WTC11 (cell line): Measurements from ENCODE around the gene TMEM250. TPM values are rescaled to one million over a fixed set of nuclear protein-coding genes. Genes with fewer than 3 reads are reported as not detected.

Source experiments
- ATAC-seq: fragments of 200-7000 bp; cut with Tn5 transposase; 2 replicates; pipeline ENCODE4 v1.10.0; 2021; ENCODE audit warnings: mild to moderate bottlenecking, moderate library complexity
- CTCF ChIA-PET: fragments of 300-600 bp; sonication (Branson Sonifier 250); formaldehyde crosslinking; loops from one replicate; lab custom pipeline; 2021; ENCODE audit warnings: antibody characterized with exemption; lab: Charles Lee
- POLR2A ChIA-PET: fragments of 350-600 bp; sonication (Branson Sonifier 250); formaldehyde crosslinking; loops from one replicate; lab custom pipeline; 2021; ENCODE audit warnings: antibody characterized with exemption; lab: Charles Lee
- DNase-seq: peaks from one replicate; pipeline ENCODE4 v3.0.0; 2021; ENCODE audit warnings: low spot score
- H3K27ac Mint-ChIP-seq: 2 replicates; pipeline ENCODE4 v1.8.0; 2021; ENCODE audit warnings: mixed read lengths
- H3K27me3 Mint-ChIP-seq: 2 replicates; pipeline ENCODE4 v1.8.0; 2021; ENCODE audit warnings: low read depth, mild to moderate bottlenecking, moderate library complexity, mixed read lengths
- H3K36me3 Mint-ChIP-seq: 2 replicates; pipeline ENCODE4 v1.8.0; 2021; ENCODE audit warnings: mixed read lengths
- H3K4me1 Mint-ChIP-seq: 2 replicates; pipeline ENCODE4 v1.8.0; 2022; ENCODE audit warnings: mixed read lengths
- H3K4me3 Mint-ChIP-seq: 2 replicates; pipeline ENCODE4 v1.8.0; 2021; ENCODE audit warnings: mild to moderate bottlenecking, moderate library complexity, mixed read lengths
- H3K9me3 Mint-ChIP-seq: 2 replicates; pipeline ENCODE4 v1.8.0; 2021; ENCODE audit warnings: mixed read lengths
- AR ChIP-seq: fragments of 250-450 bp; sonication (Bioruptor Pico); IDR thresholded peaks from 2 replicates; pipeline ENCODE4 v1.9.0; 2021; ENCODE audit warnings: mild to moderate bottlenecking
- CREB1 ChIP-seq: sonication (generic); formaldehyde crosslinking; IDR thresholded peaks from 2 replicates; pipeline ENCODE4 v1.8.0; 2023; ENCODE audit warnings: mild to moderate bottlenecking, missing genetic modification reagents
- CTCF ChIP-seq: fragments of 200-600 bp; IDR thresholded peaks from 2 replicates; pipeline ENCODE4 v1.8.0; 2022; ENCODE audit warnings: antibody characterized with exemption
- E2F1 ChIP-seq: sonication (generic); formaldehyde crosslinking; IDR thresholded peaks from 2 replicates; pipeline ENCODE4 v1.8.0; 2022; ENCODE audit warnings: mild to moderate bottlenecking, missing genetic modification reagents
- ELF4 ChIP-seq: sonication (generic); formaldehyde crosslinking; IDR thresholded peaks from 2 replicates; pipeline ENCODE4 v1.8.1; 2022; ENCODE audit warnings: low read depth, mild to moderate bottlenecking, moderate library complexity, missing genetic modification reagents
- GABPB1 ChIP-seq: sonication (generic); formaldehyde crosslinking; IDR thresholded peaks from 2 replicates; pipeline ENCODE4 v1.8.1; 2023; ENCODE audit warnings: mild to moderate bottlenecking, missing genetic modification reagents
- GTF2I ChIP-seq: fragments of 250-450 bp; sonication (Bioruptor Pico); conservative IDR thresholded peaks from 2 replicates; pipeline ENCODE4 v1.4.0; 2021; ENCODE audit warnings: mild to moderate bottlenecking
- HMGA2 ChIP-seq: fragments of 250-450 bp; sonication (Bioruptor Pico); IDR thresholded peaks from 2 replicates; pipeline ENCODE4 v1.4.0; 2021; ENCODE audit warnings: mild to moderate bottlenecking, moderate library complexity
- IRF2 ChIP-seq: sonication (generic); formaldehyde crosslinking; IDR thresholded peaks from 2 replicates; pipeline ENCODE4 v1.8.0; 2022; ENCODE audit warnings: low read depth, missing genetic modification reagents, borderline replicate concordance
- JUN ChIP-seq: sonication (generic); formaldehyde crosslinking; IDR thresholded peaks from 2 replicates; pipeline ENCODE4 v1.8.0; 2023; ENCODE audit warnings: mild to moderate bottlenecking, missing genetic modification reagents
- MAX ChIP-seq: sonication (generic); formaldehyde crosslinking; IDR thresholded peaks from 2 replicates; pipeline ENCODE4 v1.8.0; 2022; ENCODE audit warnings: mild to moderate bottlenecking, missing genetic modification reagents
- MYBL2 ChIP-seq: sonication (generic); formaldehyde crosslinking; IDR thresholded peaks from 2 replicates; pipeline ENCODE4 v1.8.1; 2023; ENCODE audit warnings: mild to moderate bottlenecking, moderate library complexity, missing genetic modification reagents
- NFATC4 ChIP-seq: fragments of 250-450 bp; sonication (Bioruptor Pico); IDR thresholded peaks from 2 replicates; pipeline ENCODE4 v1.9.0; 2021; ENCODE audit warnings: mild to moderate bottlenecking
- NFYB ChIP-seq: sonication (generic); formaldehyde crosslinking; conservative IDR thresholded peaks from 2 replicates; pipeline ENCODE4 v1.8.0; 2022; ENCODE audit warnings: low read depth, missing genetic modification reagents
- NR3C1 ChIP-seq: sonication (generic); formaldehyde crosslinking; conservative IDR thresholded peaks from 2 replicates; pipeline ENCODE4 v1.8.1; 2023; ENCODE audit warnings: low read depth, mild to moderate bottlenecking, missing genetic modification reagents
- RELA ChIP-seq: sonication (generic); formaldehyde crosslinking; IDR thresholded peaks from 2 replicates; pipeline ENCODE4 v1.8.1; 2022; ENCODE audit warnings: missing genetic modification reagents, mild to moderate bottlenecking, borderline replicate concordance
- TEAD1 ChIP-seq: sonication (generic); formaldehyde crosslinking; IDR thresholded peaks from 2 replicates; pipeline ENCODE4 v1.8.0; 2022; ENCODE audit warnings: mild to moderate bottlenecking, missing genetic modification reagents
- TEAD4 ChIP-seq: sonication (generic); formaldehyde crosslinking; IDR thresholded peaks from 2 replicates; pipeline ENCODE4 v1.8.0; 2022; ENCODE audit warnings: mild to moderate bottlenecking, missing genetic modification reagents
- ZBTB43 ChIP-seq: sonication (generic); formaldehyde crosslinking; IDR thresholded peaks from 2 replicates; pipeline ENCODE4 v1.8.1; 2023; ENCODE audit warnings: mild to moderate bottlenecking, missing genetic modification reagents
- ZNF423 ChIP-seq: fragments of 250-450 bp; sonication (Bioruptor Pico); IDR thresholded peaks from 2 replicates; pipeline ENCODE4 v2.1.2; 2022; ENCODE audit warnings: mild to moderate bottlenecking, moderate library complexity
- ZNF671 ChIP-seq: fragments of 250-450 bp; sonication (Bioruptor Pico); IDR thresholded peaks from 2 replicates; pipeline ENCODE4 v1.8.0; 2021; ENCODE audit warnings: mild to moderate bottlenecking
- total RNA-seq: library from RNA; stranded (reverse); gene quantifications from 3 replicates; pipeline ENCODE4 v1.2.3, GENCODE V29; 2021
- TF ChIP-seq, protein P1 (sequence below): sonication (generic); formaldehyde crosslinking; IDR thresholded peaks from 2 replicates; pipeline ENCODE4 v1.8.0; 2023; ENCODE audit warnings: mild to moderate bottlenecking, missing genetic modification reagents

Gene TMEM250
- total RNA-seq, 1 experiment from 2014 or later, result 39.4 TPM

DNA sequence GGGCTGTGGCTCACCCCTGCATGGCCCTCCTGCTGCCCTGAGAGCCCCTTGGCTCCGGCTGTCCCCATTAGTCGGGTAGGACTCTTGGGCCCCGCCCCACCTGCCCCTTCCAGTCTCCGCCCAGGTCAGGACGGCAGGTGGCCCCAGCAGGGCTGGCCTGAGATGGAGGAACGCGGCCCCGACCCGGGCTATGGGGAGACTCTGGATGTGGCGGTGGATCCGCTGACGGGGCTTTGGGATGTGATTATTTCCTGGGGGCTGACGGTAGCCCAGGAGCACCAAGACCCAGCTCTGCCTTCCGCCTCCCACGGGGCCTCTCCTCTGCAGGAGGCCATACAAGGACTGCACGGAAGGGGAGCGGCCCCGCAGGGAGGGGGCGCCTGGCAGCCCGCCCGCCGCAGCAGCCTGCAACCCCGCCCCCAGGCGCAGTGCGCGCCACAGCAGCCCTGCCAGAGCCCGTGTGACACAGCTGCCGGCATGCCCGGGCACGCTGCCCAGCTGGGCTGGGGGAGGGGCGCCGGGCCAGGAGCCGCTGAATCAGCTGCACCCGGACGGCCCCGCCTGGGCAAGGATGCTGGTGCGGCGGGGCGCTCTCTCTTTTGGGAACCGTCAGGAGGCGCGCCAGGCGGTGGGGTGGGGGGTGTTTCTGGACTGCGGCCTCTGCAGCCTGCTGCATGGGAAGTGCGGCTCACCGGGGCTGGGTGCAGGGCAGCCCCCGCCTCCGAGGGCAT, 9.2 kb downstream of the TMEM250 start (continued):
- 0 out of 2 replicates have a peak, but pooled peaks have one; percentile 59 for TF ChIP-seq RELA (CRISPR knock-in tag)
- TF ChIP-seq HMGA2 (CRISPR knock-in tag), result no peak
- no peak for TF ChIP-seq CREB1 (CRISPR knock-in tag)
- TF ChIP-seq ZNF423 (CRISPR knock-in tag), result peak; percentile 89
- TF ChIP-seq, protein P1, sequence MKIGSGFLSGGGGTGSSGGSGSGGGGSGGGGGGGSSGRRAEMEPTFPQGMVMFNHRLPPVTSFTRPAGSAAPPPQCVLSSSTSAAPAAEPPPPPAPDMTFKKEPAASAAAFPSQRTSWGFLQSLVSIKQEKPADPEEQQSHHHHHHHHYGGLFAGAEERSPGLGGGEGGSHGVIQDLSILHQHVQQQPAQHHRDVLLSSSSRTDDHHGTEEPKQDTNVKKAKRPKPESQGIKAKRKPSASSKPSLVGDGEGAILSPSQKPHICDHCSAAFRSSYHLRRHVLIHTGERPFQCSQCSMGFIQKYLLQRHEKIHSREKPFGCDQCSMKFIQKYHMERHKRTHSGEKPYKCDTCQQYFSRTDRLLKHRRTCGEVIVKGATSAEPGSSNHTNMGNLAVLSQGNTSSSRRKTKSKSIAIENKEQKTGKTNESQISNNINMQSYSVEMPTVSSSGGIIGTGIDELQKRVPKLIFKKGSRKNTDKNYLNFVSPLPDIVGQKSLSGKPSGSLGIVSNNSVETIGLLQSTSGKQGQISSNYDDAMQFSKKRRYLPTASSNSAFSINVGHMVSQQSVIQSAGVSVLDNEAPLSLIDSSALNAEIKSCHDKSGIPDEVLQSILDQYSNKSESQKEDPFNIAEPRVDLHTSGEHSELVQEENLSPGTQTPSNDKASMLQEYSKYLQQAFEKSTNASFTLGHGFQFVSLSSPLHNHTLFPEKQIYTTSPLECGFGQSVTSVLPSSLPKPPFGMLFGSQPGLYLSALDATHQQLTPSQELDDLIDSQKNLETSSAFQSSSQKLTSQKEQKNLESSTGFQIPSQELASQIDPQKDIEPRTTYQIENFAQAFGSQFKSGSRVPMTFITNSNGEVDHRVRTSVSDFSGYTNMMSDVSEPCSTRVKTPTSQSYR (CRISPR knock-in tag), result peak; percentile 78
- no peak for TF ChIP-seq E2F1
- TF ChIP-seq ZBTB43 (CRISPR knock-in tag), result 0 out of 2 replicates have a peak, but pooled peaks have one; percentile 48
- TF ChIP-seq, all 79 proteins: peak for 11

GRCh38 chr9:136108648-136109266, 9.9 kb downstream of the TMEM250 start:
- ATAC-seq (0 out of 2 replicates have a peak, but pooled peaks have one; percentile 1), DNase-seq (no peak)
- Mint-ChIP-seq H3K4me3 (peak overlapping the region; percentile 40; the same call in 1 of the 2 replicates), H3K9me3 (no peaks in the 10 kb centered on the region), H3K36me3 (no peaks in the 10 kb centered on the region), H3K4me1 (peaks cover 58% of the 10 kb centered on the region), H3K27me3 (no peaks in the 10 kb centered on the region), H3K27ac (no peak overlapping the region)
- ChIA-PET CTCF (interaction anchor here (1.0 to 2.1 kb wide), 4 partner anchors 9 to 30 kb away, joined by 3 to 5 read pairs (median 5); no protein-coding TSS in a partner anchor), POLR2A (no interaction called here)
- TF ChIP-seq AR (CRISPR knock-in tag), result no peak
- 0 out of 2 replicates have a peak, but pooled peaks have one; percentile 10 for TF ChIP-seq MAX

DNA sequence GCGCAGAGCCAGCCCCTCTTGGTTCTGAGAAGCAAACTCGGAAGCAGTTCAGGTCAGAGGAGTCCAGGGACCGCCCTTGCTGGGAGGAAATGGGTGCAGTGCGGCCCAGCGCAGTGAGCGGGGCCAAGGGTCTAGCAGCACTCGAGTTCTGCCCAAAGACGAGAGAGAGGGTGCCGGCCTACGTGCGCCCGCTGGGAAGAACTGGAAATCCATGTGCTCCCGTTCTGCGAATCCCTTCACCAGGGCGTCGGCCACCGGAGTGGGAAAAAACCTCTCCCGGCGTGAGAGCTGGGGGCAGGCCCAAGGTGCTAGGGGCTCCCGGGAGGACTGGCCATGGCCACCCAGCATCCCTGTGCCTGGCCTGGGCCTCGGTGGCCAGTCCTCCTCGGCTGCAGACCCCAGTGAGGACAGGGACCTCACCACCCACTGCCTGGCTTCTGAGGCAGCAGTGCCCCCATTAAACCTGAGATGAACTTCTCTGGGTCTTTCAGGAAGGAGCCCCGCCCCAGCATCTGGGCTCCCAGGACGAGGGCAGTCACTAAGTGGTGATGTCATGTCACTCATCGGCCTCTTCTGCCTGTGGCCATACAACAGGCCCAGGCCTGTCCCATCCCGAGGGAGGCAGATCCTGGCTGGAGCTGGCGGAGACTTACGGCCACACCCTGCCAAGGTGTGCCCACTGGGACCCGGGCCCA, 10.6 kb downstream of the TMEM250 start:
- Mint-ChIP-seq H3K9me3 (no peaks in the 10 kb centered on the region), H3K4me3 (no peak overlapping the region), H3K36me3 (no peaks in the 10 kb centered on the region), H3K27ac (peak overlapping the region; percentile 57; the same call in 1 of the 2 replicates), H3K27me3 (no peaks in the 10 kb centered on the region; the same call in 1 of the 2 replicates), H3K4me1 (peaks cover 63% of the 10 kb centered on the region)
- ATAC-seq (no peak), DNase-seq (no peak)
- ChIA-PET POLR2A (no interaction called here), CTCF (interaction anchor here (1.5 to 2.1 kb wide), 2 partner anchors 10 to 30 kb away, joined by 5 read pairs; no protein-coding TSS in a partner anchor)
- TF ChIP-seq GABPB1 (CRISPR knock-in tag) (no peak), ZNF671 (CRISPR knock-in tag) (no peak), NFYB (CRISPR knock-in tag) (no peak), IRF2 (CRISPR knock-in tag) (no peak), NFATC4 (CRISPR knock-in tag) (no peak), CTCF (no peak), JUN (CRISPR knock-in tag) (no peak), NR3C1 (CRISPR knock-in tag) (no peak), TEAD4 (CRISPR knock-in tag) (no peak), GTF2I (no peak), MYBL2 (CRISPR knock-in tag) (no peak), TEAD1 (no peak), ELF4 (no peak)
